Rectal smooth muscle tissue (tissue), 1 donor: Measurements from ENCODE around the gene MCM3AP.

Source experiments
- H3K27ac ChIP-seq: one replicate; pipeline ENCODE4 v1.7.0; 2013; ENCODE audit warnings: low read depth, low read length, inconsistent platforms
- H3K27me3 ChIP-seq: one replicate; pipeline ENCODE4 v1.7.0; 2013; ENCODE audit warnings: low read length; ENCODE audit not compliant: control insufficient read depth, insufficient read depth
- H3K36me3 ChIP-seq: one replicate; pipeline ENCODE4 v1.7.0; 2013; ENCODE audit warnings: low read length; ENCODE audit not compliant: control insufficient read depth, insufficient read depth
- H3K4me1 ChIP-seq: one replicate; pipeline ENCODE4 v1.7.0; 2013; ENCODE audit warnings: low read length; ENCODE audit not compliant: control insufficient read depth, insufficient read depth
- H3K4me3 ChIP-seq: one replicate; pipeline ENCODE4 v1.7.0; 2013; ENCODE audit warnings: low read length
- H3K9ac ChIP-seq: one replicate; pipeline ENCODE4 v1.7.0; 2013; ENCODE audit warnings: low read length

MCM3AP gene

GRCh38 chr21:46285761-46286647 is 593 bp upstream of the MCM3AP start, which contains the start of gene YBEY:
TSS of gene YBEY (plus strand) at chr21:46286342. CDS start at chr21:46286914, 572 bp downstream.
- H3K36me3 ChIP-seq = peaks cover 8% of the 10 kb centered on the region
- H3K27ac ChIP-seq = peak within 1 kb of the TSS; percentile 91
- H3K27me3 ChIP-seq = no peaks in the 10 kb centered on the region
- peak within 1 kb of the TSS; percentile 42 for H3K9ac ChIP-seq
- H3K4me3 ChIP-seq = peak within 1 kb of the TSS; percentile 68
- H3K4me1 ChIP-seq = peaks cover 24% of the 10 kb centered on the region

- Histone ChIP-seq H3K4me1 (peaks cover 24% of the 10 kb centered on the region), H3K36me3 (peaks cover 13% of the 10 kb centered on the region), H3K27ac (no peak overlapping the region), H3K4me3 (peak overlapping the region; percentile 68), H3K9ac (no peak overlapping the region), H3K27me3 (no peaks in the 10 kb centered on the region)
Measured at GRCh38 chr21:46284733-46285132, 678 bp downstream of the MCM3AP start.

- H3K27ac ChIP-seq = no peak overlapping the region
Measured at GRCh38 chr21:46284077-46284644, 1.2 kb downstream of the MCM3AP start.

GRCh38 chr21:46274797-46275390 is 10.5 kb downstream of the MCM3AP start:
- no peaks in the 10 kb centered on the region for H3K4me1 ChIP-seq
- H3K27me3 ChIP-seq = no peaks in the 10 kb centered on the region
- H3K9ac ChIP-seq = no peak overlapping the region
- H3K4me3 ChIP-seq = no peak overlapping the region
- H3K36me3 ChIP-seq = peaks cover 46% of the 10 kb centered on the region
- no peak overlapping the region for H3K27ac ChIP-seq

More at GRCh38 chr21:46284077-46284644, 1.2 kb downstream of the MCM3AP start:
- peaks cover 19% of the 10 kb centered on the region for H3K36me3 ChIP-seq
- H3K9ac ChIP-seq = no peak overlapping the region
- H3K27me3 ChIP-seq = no peaks in the 10 kb centered on the region
- no peak overlapping the region for H3K4me3 ChIP-seq
- H3K4me1 ChIP-seq = peaks cover 24% of the 10 kb centered on the region

- no peak overlapping the region for H3K9ac ChIP-seq
- H3K27me3 ChIP-seq = no peaks in the 10 kb centered on the region
- no peak overlapping the region for H3K4me3 ChIP-seq
- H3K36me3 ChIP-seq = peaks cover 47% of the 10 kb centered on the region
- no peaks in the 10 kb centered on the region for H3K4me1 ChIP-seq
- H3K27ac ChIP-seq = no peak overlapping the region
Measured at GRCh38 chr21:46273341-46273740, 12.1 kb downstream of the MCM3AP start.

GRCh38 chr21:46269466-46269865 is 15.9 kb downstream of the MCM3AP start:
- H3K4me3 ChIP-seq = no peak overlapping the region
- no peak overlapping the region for H3K9ac ChIP-seq
- H3K4me1 ChIP-seq = no peaks in the 10 kb centered on the region
- H3K36me3 ChIP-seq = peaks cover 54% of the 10 kb centered on the region
- H3K27me3 ChIP-seq = no peaks in the 10 kb centered on the region
- H3K27ac ChIP-seq = no peak overlapping the region

- H3K27ac ChIP-seq = no peak overlapping the region
- H3K9ac ChIP-seq = no peak overlapping the region
- H3K4me3 ChIP-seq = no peak overlapping the region
- H3K4me1 ChIP-seq = no peaks in the 10 kb centered on the region
- H3K36me3 ChIP-seq = peaks cover 53% of the 10 kb centered on the region
- H3K27me3 ChIP-seq = no peaks in the 10 kb centered on the region
Measured at GRCh38 chr21:46268371-46268770, 17.0 kb downstream of the MCM3AP start.

GRCh38 chr21:46266946-46267345 is 18.5 kb downstream of the MCM3AP start:
- H3K27ac ChIP-seq = no peak overlapping the region
- H3K4me3 ChIP-seq = no peak overlapping the region
- H3K36me3 ChIP-seq = peaks cover 45% of the 10 kb centered on the region
- no peaks in the 10 kb centered on the region for H3K4me1 ChIP-seq
- no peak overlapping the region for H3K9ac ChIP-seq
- H3K27me3 ChIP-seq = no peaks in the 10 kb centered on the region

- Histone ChIP-seq H3K27ac (no peak overlapping the region), H3K4me3 (no peak overlapping the region), H3K4me1 (no peaks in the 10 kb centered on the region), H3K36me3 (peaks cover 47% of the 10 kb centered on the region), H3K9ac (no peak overlapping the region), H3K27me3 (no peaks in the 10 kb centered on the region)
Measured at GRCh38 chr21:46265736-46266525, 19.5 kb downstream of the MCM3AP start.

GRCh38 chr21:46264690-46265144 is 20.7 kb downstream of the MCM3AP start:
- no peak overlapping the region for H3K4me3 ChIP-seq
- H3K27ac ChIP-seq = no peak overlapping the region
- H3K9ac ChIP-seq = no peak overlapping the region
- H3K36me3 ChIP-seq = peaks cover 52% of the 10 kb centered on the region
- no peaks in the 10 kb centered on the region for H3K4me1 ChIP-seq
- no peaks in the 10 kb centered on the region for H3K27me3 ChIP-seq

- peaks cover 48% of the 10 kb centered on the region for H3K36me3 ChIP-seq
- H3K27ac ChIP-seq = no peak overlapping the region
- H3K4me3 ChIP-seq = no peak overlapping the region
- no peaks in the 10 kb centered on the region for H3K4me1 ChIP-seq
- no peak overlapping the region for H3K9ac ChIP-seq
- no peaks in the 10 kb centered on the region for H3K27me3 ChIP-seq
Measured at GRCh38 chr21:46264046-46264689, 21.2 kb downstream of the MCM3AP start.
